ENCODE measurements around the gene CAPN12. TPM values are rescaled to one million over a fixed set of nuclear protein-coding genes. Genes with fewer than 3 reads are reported as not detected.

CAPN12 gene
- total and polyA plus RNA-seq, 2 of the 8 experiments (the other 6 are each of a cell fraction or from before 2014, with no cell fraction given): 8.8 to 20.0 TPM

- no peak for FAIRE-seq
- ChIA-PET POLR2A (ENCODE audit: partially characterized antibody) (no interaction called here), CTCF (ENCODE audit: partially characterized antibody) (no interaction called here)
- no peaks in the 10 kb centered on the region for H3K9me3 ChIP-seq (ENCODE audit: insufficient read depth in 2 of 2, low read depth in 1 of 2, low read length in 1 of 2)
- no peak overlapping the region for H2BK15ac ChIP-seq (ENCODE audit: low read length)
- H3K79me1 ChIP-seq (ENCODE audit: low read depth, low read length): no peaks in the 10 kb centered on the region
- H2BK120ac ChIP-seq (replicated peaks; ENCODE audit: low read depth, low read length): no peak overlapping the region
- no peak overlapping the region for H3K27ac ChIP-seq (ENCODE audit: low read depth, low read length)
- no peak overlapping the region for H3K18ac ChIP-seq (ENCODE audit: extremely low read depth, low read length)
- H2AFZ ChIP-seq (ENCODE audit: low read length): no peak overlapping the region
- no peaks in the 10 kb centered on the region for H4K20me1 ChIP-seq (replicated peaks in 1 of 2; ENCODE audit: control insufficient read depth in 1 of 2, insufficient read depth in 2 of 2, low read length in 2 of 2)
- no peak overlapping the region for H4K91ac ChIP-seq (replicated peaks; ENCODE audit: insufficient read length, low read length)
- no peak overlapping the region for H3K14ac ChIP-seq (ENCODE audit: insufficient read length)
- H3K9ac ChIP-seq (replicated peaks in 1 of 4; ENCODE audit: extremely low read depth in 1 of 4, low read depth in 3 of 4, low read length in 3 of 4): no peak overlapping the region
- H2BK12ac ChIP-seq (ENCODE audit: low read depth, low read length): no peak overlapping the region
- H3K27me3 ChIP-seq (replicated peaks in 1 of 4; ENCODE audit: control insufficient read depth in 3 of 4, extremely low read depth in 1 of 4, insufficient read depth in 3 of 4, low read length in 3 of 4): no peaks in the 10 kb centered on the region
- no peak overlapping the region for H4K5ac ChIP-seq (ENCODE audit: insufficient read length, low read depth, low read length)
- H3K56ac ChIP-seq (replicated peaks; ENCODE audit: insufficient read length, low read depth, low read length): no peak overlapping the region
- no peak overlapping the region for H2BK5ac ChIP-seq (ENCODE audit: low read depth, low read length)
- H2AK5ac ChIP-seq (ENCODE audit: low read depth, low read length): no peak overlapping the region
- no peak for DNase-seq (ENCODE audit: low read depth in 1 of 2, low spot score in 2 of 2)
- no peak overlapping the region for H3K4ac ChIP-seq (replicated peaks; ENCODE audit: insufficient read length, low read depth, low read length)
- no peak overlapping the region for H3K4me3 ChIP-seq (ENCODE audit: extremely low read depth in 1 of 4, insufficient read depth in 2 of 4, low read depth in 3 of 4, low read length in 4 of 4)
- no peak overlapping the region for H4K8ac ChIP-seq (ENCODE audit: extremely low read depth, insufficient read depth, low read length)
- no peaks in the 10 kb centered on the region for H3K36me3 ChIP-seq (ENCODE audit: control insufficient read depth in 2 of 4, insufficient read depth in 4 of 4, low read length in 3 of 4)
- no peak overlapping the region for H3K4me2 ChIP-seq (ENCODE audit: insufficient read depth in 1 of 2, low read depth in 2 of 2, low read length in 2 of 2)
- no peaks in the 10 kb centered on the region for H3K4me1 ChIP-seq (replicated peaks in 1 of 4; ENCODE audit: control insufficient read depth in 3 of 4, insufficient read depth in 4 of 4, low read length in 3 of 4)
- no peaks in the 10 kb centered on the region for H3K79me2 ChIP-seq (ENCODE audit: control insufficient read depth in 1 of 2, insufficient read depth in 2 of 2, low read length in 2 of 2)
- no peaks in the 10 kb centered on the region for H3K23me2 ChIP-seq (ENCODE audit: low read depth, low read length)
- TF ChIP-seq, protein P1, sequence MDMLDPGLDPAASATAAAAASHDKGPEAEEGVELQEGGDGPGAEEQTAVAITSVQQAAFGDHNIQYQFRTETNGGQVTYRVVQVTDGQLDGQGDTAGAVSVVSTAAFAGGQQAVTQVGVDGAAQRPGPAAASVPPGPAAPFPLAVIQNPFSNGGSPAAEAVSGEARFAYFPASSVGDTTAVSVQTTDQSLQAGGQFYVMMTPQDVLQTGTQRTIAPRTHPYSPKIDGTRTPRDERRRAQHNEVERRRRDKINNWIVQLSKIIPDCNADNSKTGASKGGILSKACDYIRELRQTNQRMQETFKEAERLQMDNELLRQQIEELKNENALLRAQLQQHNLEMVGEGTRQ (IDR thresholded peaks at IDR 0.05; ENCODE audit: low read length): no peak
- no peak for TF ChIP-seq TAF1 (IDR thresholded peaks at IDR 0.05; ENCODE audit: low read depth, low read length)
- 94% methylated on average over 3 of the region's 3 CpGs; no CpG with 5 or more reads in 1 of the 2 experiments for WGBS, 2 experiments (ENCODE audit: extremely low coverage in 1 of 2, insufficient coverage in 1 of 2, insufficient read length in 1 of 2, insufficient replicate concordance in 2 of 2, low coverage in 1 of 2, low lambda C conversion rate in 2 of 2, missing lambda C conversion rate in 1 of 2)
- H3K23ac ChIP-seq (ENCODE audit: insufficient read length): no peak overlapping the region
- no peak overlapping the region for H2BK20ac ChIP-seq (ENCODE audit: low read length)
Observed at GRCh38 chr19:38763795-38764220, 19.5 kb upstream of the CAPN12 start.
